K562 (cell line): Measurements from ENCODE around the gene SLX4IP. TPM values are rescaled to one million over a fixed set of nuclear protein-coding genes. Genes with fewer than 3 reads are reported as not detected.

Experiments used
- ATAC-seq: fragments of 200-7000 bp; cut with Tn5 transposase; 3 replicates; pipeline ENCODE4 v1.9.1; 2020; ENCODE audit warnings: moderate library complexity
- BruUV-seq: library from RNA; stranded (reverse); fragments of 400-500 nt; replicated peaks from 2 replicates; lab custom pipeline; 2021; lab: Mats Ljungman, UMichigan
- CTCF ChIA-PET: fragments of 300-600 bp; formaldehyde crosslinking; extraction: SDS; loops from one replicate; lab custom pipeline; 2021; ENCODE audit warnings: low intra/inter-chr PET ratio; lab: Yijun Ruan, JAX
- POLR2A ChIA-PET: fragments of 300-600, 350-650 bp; sonication (Branson Sonifier 250); formaldehyde crosslinking; extraction: SDS; loops from one replicate; lab custom pipeline; 2021; ENCODE audit warnings: antibody characterized with exemption, inconsistent platforms; lab: Yijun Ruan, JAX
- DNase-seq, 4 experiments: peaks; one replicate each; pipeline versions ENCODE4 v3.0.0 to v3.0.0-alpha.2; 2011 to 2018; ENCODE audit warnings: low spot score in 3 of 4, mixed read lengths in 3 of 4; ENCODE audit errors: extremely low read depth in 1 of 4
- FAIRE-seq: peaks from 2 replicates; lab custom pipeline; 2011; peaks lifted over from hg19 to GRCh38; lab: Jason Lieb, UNC
- H2AFZ ChIP-seq: 2 replicates; pipeline ENCODE4 v1.6.0; 2011; ENCODE audit warnings: low read depth, low read length, control low read depth, inconsistent platforms
- H3K27ac ChIP-seq: fragments of 200-600 bp; 3 replicates; pipeline ENCODE4 v1.8.0; 2011; ENCODE audit warnings: low read depth, mild to moderate bottlenecking, control low read depth, inconsistent platforms, low read length, moderate library complexity, mixed read lengths; ENCODE audit errors: extremely low read depth
- H3K27me3 ChIP-seq, 2 experiments: fragments of 300-600 bp in 1 of 2; 2 replicates in 1 of 2; 3 replicates in 1 of 2; pipeline versions ENCODE4 v1.6.0 to v1.8.0; 2011; ENCODE audit warnings: inconsistent platforms in 2 of 2, low read length in 2 of 2, mild to moderate bottlenecking in 1 of 2, mixed read lengths in 1 of 2, moderate library complexity in 1 of 2; ENCODE audit not compliant: control insufficient read depth in 2 of 2, insufficient read depth in 2 of 2
- H3K36me3 ChIP-seq: fragments of 300-600 bp; 3 replicates; pipeline ENCODE4 v1.8.0; 2011; ENCODE audit warnings: mild to moderate bottlenecking, low read length, inconsistent platforms; ENCODE audit not compliant: control insufficient read depth, insufficient read depth
- H3K4me1 ChIP-seq, 2 experiments: fragments of 200-600 bp in 1 of 2; replicated peaks in 1 of 2; 2 replicates in 1 of 2; 3 replicates in 1 of 2; pipeline versions ENCODE4 v1.5.1 to v1.8.0; 2011; ENCODE audit warnings: inconsistent platforms in 2 of 2, low read length in 2 of 2, mild to moderate bottlenecking in 1 of 2, mixed read lengths in 1 of 2, moderate library complexity in 1 of 2; ENCODE audit not compliant: control insufficient read depth in 2 of 2, insufficient read depth in 2 of 2
- H3K4me2 ChIP-seq: 2 replicates; pipeline ENCODE4 v1.6.1; 2011; ENCODE audit warnings: low read length, control low read depth, inconsistent platforms, mixed read lengths; ENCODE audit not compliant: insufficient read depth
- H3K4me3 ChIP-seq: fragments of 200-600 bp; sonication (generic), shearing (Covaris generic); 2 replicates; pipeline ENCODE4 v1.5.1; 2016; ENCODE audit warnings: control low read depth, inconsistent platforms
- H3K79me2 ChIP-seq: fragments of 200-600 bp; 3 replicates; pipeline ENCODE4 v1.8.0; 2011; ENCODE audit warnings: low read length, inconsistent platforms; ENCODE audit not compliant: control insufficient read depth, insufficient read depth
- H3K9ac ChIP-seq, 2 experiments: 2 replicates each; pipeline versions ENCODE4 v1.6.0 to v1.6.1; 2011; ENCODE audit warnings: low read depth in 2 of 2, low read length in 2 of 2, control low read depth in 1 of 2, inconsistent platforms in 1 of 2, mild to moderate bottlenecking in 1 of 2, mixed read lengths in 1 of 2; ENCODE audit not compliant: insufficient read depth in 1 of 2
- H3K9me1 ChIP-seq: one replicate; pipeline ENCODE4 v1.6.0; 2011; ENCODE audit warnings: inconsistent platforms, mild to moderate bottlenecking, low read length, moderate library complexity; ENCODE audit not compliant: control insufficient read depth, insufficient read depth
- H3K9me3 ChIP-seq: replicated peaks from 2 replicates; pipeline ENCODE4 v1.5.1; 2011; ENCODE audit warnings: low read depth, low read length, inconsistent platforms; ENCODE audit not compliant: control insufficient read depth, insufficient read depth
- H4K20me1 ChIP-seq: replicated peaks from 2 replicates; pipeline ENCODE4 v1.6.1; 2011; ENCODE audit warnings: low read length, inconsistent platforms, mixed read lengths; ENCODE audit not compliant: control insufficient read depth, insufficient read depth
- ADNP ChIP-seq: fragments of 200-800 bp; sonication (Bioruptor generic); IDR thresholded peaks from 2 replicates; pipeline ENCODE4 v1.6.1; 2016; ENCODE audit warnings: missing genetic modification characterization, missing compliant biosample characterization
- BCOR ChIP-seq: fragments of 450-650 bp; IDR thresholded peaks from 2 replicates; pipeline ENCODE4 v1.6.1; 2016
- NFIC ChIP-seq: fragments of 450-650 bp; IDR thresholded peaks from 2 replicates; pipeline ENCODE4 v1.6.1; 2017; ENCODE audit warnings: mild to moderate bottlenecking, inconsistent platforms
- POLR3A ChIP-seq: IDR thresholded peaks from 2 replicates; pipeline ENCODE4 v1.6.1; 2011; ENCODE audit warnings: borderline replicate concordance, mild to moderate bottlenecking, moderate library complexity; ENCODE audit not compliant: insufficient read length, insufficient read depth; ENCODE audit errors: extremely low read depth
- WGBS: fragments of 100-300 bp; shearing (Covaris generic); methylation state at CpG from one replicate; pipeline ENCODE4 v1.1.6; 2016; ENCODE audit warnings: low coverage, mixed read lengths; ENCODE audit not compliant: insufficient coverage; ENCODE audit errors: missing lambda C conversion rate; 5-methylcytosine and 5-hydroxymethylcytosine counted together
- in situ Hi-C: fragments of 300-500 bp; cut with MboI; formaldehyde crosslinking; loops from 4 replicates; pipeline ENCODE4 v1.15.0; 2018; ENCODE audit warnings: inconsistent platforms, mixed read lengths
- intact Hi-C: fragments of 100-400 bp; cut with micrococcal nuclease; formaldehyde crosslinking; loops from 2 replicates; pipeline ENCODE4 v1.14.2; 2022
- polyA plus RNA-seq, 8 experiments: library from polyadenylated mRNA; depleted of rRNA in 4 of 8; stranded (reverse) in 5 of 8; unstranded in 3 of 8; fragments of >200 nt; fragmentation: Nextera tagmentation in 2 of 8; fragmentation: Illumina TruSeq in 1 of 8; extraction: Ambion mirVana in 2 of 8; extraction: Trizol in 1 of 8; gene quantifications; 2 replicates each; pipeline versions ENCODE4 v1.2.1 to v1.2.3, GENCODE V29; 2011 to 2014; ENCODE audit warnings: inconsistent platforms in 1 of 8, missing spikeins in 1 of 8
- total RNA-seq, 7 experiments: library from RNA; depleted of rRNA in 6 of 7; stranded (reverse); fragments of >200 nt in 6 of 7; fragmentation: Illumina TruSeq in 2 of 7; extraction: Trizol in 2 of 7; gene quantifications; 2 replicates each; pipeline versions ENCODE4 v1.2.1 to v1.2.3, GENCODE V29; 2011 to 2021; ENCODE audit warnings: low replicate concordance in 1 of 7

The SLX4IP gene
- total and polyA plus RNA-seq, 9 of the 15 experiments (the other 6 are each of a cell fraction or from before 2014, with no cell fraction given) = 1.5 to 5.9 (median 3.5) TPM

DNA sequence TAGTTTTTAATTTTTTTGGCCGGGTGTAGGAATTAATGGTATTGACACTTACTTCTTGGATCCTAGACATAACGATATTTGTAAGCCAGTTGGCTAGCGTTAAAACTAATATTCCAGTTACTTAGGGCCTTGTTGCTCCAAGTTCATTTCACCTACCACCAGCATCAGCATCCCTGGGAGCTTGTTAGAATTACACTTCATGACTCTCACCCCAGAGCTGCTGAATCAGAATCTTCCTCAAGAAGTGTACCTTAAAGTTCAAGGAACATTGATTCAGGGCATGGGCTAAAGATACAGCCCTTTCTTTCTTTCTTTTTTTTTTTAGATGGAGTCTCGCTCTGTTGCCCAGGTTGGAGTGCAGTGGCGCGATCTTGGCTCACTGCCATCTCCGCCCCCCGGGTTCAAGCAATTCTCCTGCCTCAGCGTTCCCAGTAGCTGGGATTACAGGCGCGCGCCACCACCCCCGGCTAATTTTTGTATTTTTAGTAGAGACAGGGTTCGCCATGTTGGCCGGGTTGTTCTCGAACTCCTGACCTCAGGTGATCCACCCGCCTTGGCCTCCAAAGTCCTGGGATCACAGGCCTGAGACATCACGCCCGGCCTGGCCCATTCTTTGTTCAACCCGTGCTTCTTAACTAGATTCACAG lies 1.1 kb downstream of the SLX4IP start:
- no peak for FAIRE-seq
- POLR2A ChIA-PET = interaction anchor here (0.6 kb wide), 1 partner anchor 168 kb away, joined by 3 read pairs; no protein-coding TSS in a partner anchor
- Histone ChIP-seq H3K9me3 (no peaks in the 10 kb centered on the region), H3K4me1 (peaks cover 12 to 16% of the 10 kb centered on the region in 2 experiments; a peak in 4 of 5 replicates), H3K9me1 (no peaks in the 10 kb centered on the region), H3K4me2 (peak overlapping the region; percentile 95), H3K79me2 (peaks cover 61% of the 10 kb centered on the region), H3K36me3 (peaks cover 8% of the 10 kb centered on the region; the same call in 1 of the 3 replicates), H3K27ac (peak overlapping the region; percentile 88), H3K4me3 (peak overlapping the region; percentile 73), H4K20me1 (no peaks in the 10 kb centered on the region), H3K27me3 (no peaks in the 10 kb centered on the region), H3K9ac (peak overlapping the region; percentile 74 to 85), H2AFZ (peak overlapping the region; percentile 15; the same call in 1 of the 2 replicates)
- no peak for ATAC-seq
- BruUV-seq = no TSS peak
- 33% methylated on average over 15 of the region's 20 CpGs for WGBS
- intact Hi-C loops (no loop called here), in situ Hi-C loops (no loop called here)
- no peak for DNase-seq
- CTCF ChIA-PET = no interaction called here
- peak; percentile 33; the same call in 1 of the 2 replicates for TF ChIP-seq BCOR
- TF ChIP-seq NFIC = peak; percentile 91
- peak; percentile 30; the same call in 1 of the 2 replicates for TF ChIP-seq ADNP (tag)
- TF ChIP-seq POLR3A = no peak

DNA sequence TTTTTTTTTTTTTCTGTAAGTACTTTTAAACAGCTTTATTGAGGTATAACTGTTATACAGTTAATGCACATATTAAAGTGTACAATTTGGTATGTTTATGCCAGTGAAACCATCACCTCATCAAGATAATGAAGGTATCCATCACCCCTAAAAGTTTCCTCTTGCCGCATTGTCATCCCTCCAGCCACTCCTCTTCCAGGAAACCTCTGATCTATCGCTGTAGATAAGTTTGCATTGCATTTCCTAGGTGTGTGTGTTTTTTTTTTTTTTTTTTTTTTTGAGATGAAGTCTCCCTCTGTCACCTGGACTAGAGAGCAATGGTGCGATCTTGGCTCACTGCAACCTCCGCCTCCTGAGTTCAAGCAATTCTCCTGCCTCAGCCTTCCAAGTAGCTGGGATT lies 3.1 kb downstream of the SLX4IP start:
- H3K4me2 ChIP-seq = peak overlapping the region; percentile 55

More for the DNA sequence above, 3.1 kb downstream of the SLX4IP start:
- peak overlapping the region in 1 of 2 experiments; percentile 14; a peak in 1 of 4 replicates for H3K9ac ChIP-seq
- 0 out of 2 replicates have a peak overlapping the region, but pooled peaks have one; percentile 24 for H2AFZ ChIP-seq
- in situ Hi-C loops = no loop called here
- WGBS = 29% methylated on average over 3 of the region's 4 CpGs
- H4K20me1 ChIP-seq = no peaks in the 10 kb centered on the region
- no TSS peak for BruUV-seq
- H3K27me3 ChIP-seq = no peaks in the 10 kb centered on the region
- H3K4me3 ChIP-seq = no peak overlapping the region
- peak in 2 of 4 experiments; percentile 21 to 41 for DNase-seq
- peaks cover 10 to 12% of the 10 kb centered on the region in 2 experiments; a peak in 3 of 5 replicates for H3K4me1 ChIP-seq
- H3K9me1 ChIP-seq = no peaks in the 10 kb centered on the region
- peaks cover 44% of the 10 kb centered on the region for H3K79me2 ChIP-seq
- ChIA-PET CTCF (no interaction called here), POLR2A (no interaction called here)
- H3K36me3 ChIP-seq = no peaks in the 10 kb centered on the region
- no peaks in the 10 kb centered on the region for H3K9me3 ChIP-seq
- FAIRE-seq = no peak
- no peak overlapping the region; the same call in 2 of the 3 replicates for H3K27ac ChIP-seq
- ATAC-seq = no peak
- intact Hi-C loops = no loop called here
